Neural progenitor cell (in vitro differentiated cells): ENCODE results near the gene AGO1. TPM values are rescaled to one million over a fixed set of nuclear protein-coding genes. Genes with fewer than 3 reads are reported as not detected.

Experiments used
- DNase-seq: peaks from one replicate; pipeline ENCODE4 v3.0.0-alpha.2; 2016; ENCODE audit warnings: low spot score
- H2AFZ ChIP-seq: fragments of 200-600 bp; sonication (generic); replicated peaks from 2 replicates; pipeline ENCODE4 v1.6.1; 2016; ENCODE audit warnings: antibody characterized with exemption
- H3F3A ChIP-seq: fragments of 200-600 bp; sonication (generic); 2 replicates; pipeline ENCODE4 v1.6.1; 2016; ENCODE audit warnings: antibody characterized with exemption, low read depth
- H3K27ac ChIP-seq: fragments of 200-600 bp; sonication (generic); 2 replicates; pipeline ENCODE4 v1.5.1; 2016; ENCODE audit warnings: mild to moderate bottlenecking
- H3K27me3 ChIP-seq: fragments of 200-600 bp; sonication (generic); 2 replicates; pipeline ENCODE4 v1.6.1; 2016; ENCODE audit warnings: mild to moderate bottlenecking, moderate library complexity
- H3K36me3 ChIP-seq: fragments of 200-600 bp; sonication (generic); 2 replicates; pipeline ENCODE4 v1.5.1; 2016
- H3K4me1 ChIP-seq: fragments of 200-600 bp; sonication (generic); 2 replicates; pipeline ENCODE4 v1.6.1; 2016; ENCODE audit warnings: mixed run types
- H3K4me2 ChIP-seq: fragments of 200-600 bp; sonication (generic); 2 replicates; pipeline ENCODE4 v1.6.1; 2016
- H3K4me3 ChIP-seq: fragments of 200-600 bp; sonication (generic); 2 replicates; pipeline ENCODE4 v1.5.1; 2016
- H3K79me2 ChIP-seq: fragments of 200-600 bp; sonication (generic); 2 replicates; pipeline ENCODE4 v1.6.1; 2016; ENCODE audit warnings: low read depth
- H3K9ac ChIP-seq: fragments of 200-600 bp; sonication (generic); 2 replicates; pipeline ENCODE4 v1.6.1; 2016
- H3K9me3 ChIP-seq: fragments of 200-600 bp; sonication (generic); 2 replicates; pipeline ENCODE4 v1.5.1; 2016; ENCODE audit warnings: low read depth
- H4K20me1 ChIP-seq: fragments of 200-600 bp; sonication (generic); 2 replicates; pipeline ENCODE4 v1.6.1; 2016; ENCODE audit warnings: low read depth
- H3K27ac Mint-ChIP-seq: 3 replicates; pipeline ENCODE4 v1.8.0; 2021; ENCODE audit warnings: mixed read lengths
- H3K27me3 Mint-ChIP-seq: 2 replicates; pipeline ENCODE4 v1.8.0; 2022; ENCODE audit warnings: low read depth, mild to moderate bottlenecking, inconsistent platforms, moderate library complexity, mixed read lengths; ENCODE audit not compliant: insufficient read depth
- H3K36me3 Mint-ChIP-seq: 3 replicates; pipeline ENCODE4 v1.8.0; 2021; ENCODE audit warnings: mixed read lengths
- H3K4me1 Mint-ChIP-seq: 3 replicates; pipeline ENCODE4 v1.8.0; 2021; ENCODE audit warnings: mixed read lengths
- H3K4me3 Mint-ChIP-seq: 3 replicates; pipeline ENCODE4 v1.8.0; 2021; ENCODE audit warnings: mild to moderate bottlenecking, moderate library complexity, mixed read lengths
- H3K9me3 Mint-ChIP-seq: 3 replicates; pipeline ENCODE4 v1.8.0; 2020; ENCODE audit warnings: mixed read lengths
- CTCF ChIP-seq: fragments of 200-600 bp; sonication (generic); IDR thresholded peaks from 2 replicates; pipeline ENCODE4 v1.5.1; 2017; ENCODE audit warnings: antibody characterized with exemption, mild to moderate bottlenecking
- EZH2 ChIP-seq: fragments of 200-600 bp; sonication (generic); IDR thresholded peaks from 2 replicates; pipeline ENCODE4 v1.6.1; 2017; ENCODE audit warnings: antibody characterized with exemption, mild to moderate bottlenecking, moderate library complexity
- EZH2phosphoT487 ChIP-seq: fragments of 200-600 bp; sonication (generic); IDR thresholded peaks from 2 replicates; pipeline ENCODE4 v1.6.1; 2017; ENCODE audit warnings: antibody characterized with exemption
- total RNA-seq: library from RNA; depleted of rRNA; stranded (reverse); fragments of >200 nt; gene quantifications from 2 replicates; pipeline ENCODE4 v1.2.3, GENCODE V29; 2015; ENCODE audit warnings: low replicate concordance

Gene AGO1
- total RNA-seq, 1 donor from 2014 or later, result 24.1 TPM

GRCh38 chr1:35894183-35894582 is 11.2 kb downstream of the AGO1 start:
- Mint-ChIP-seq H3K4me3 (no peak overlapping the region), H3K27me3 (no peaks in the 10 kb centered on the region), H3K27ac (no peak overlapping the region), H3K36me3 (peaks cover 26% of the 10 kb centered on the region), H3K9me3 (no peaks in the 10 kb centered on the region), H3K4me1 (no peaks in the 10 kb centered on the region)
- Histone ChIP-seq H3K4me1 (no peaks in the 10 kb centered on the region), H3K4me2 (no peak overlapping the region), H2AFZ (no peak overlapping the region), H3K9me3 (no peaks in the 10 kb centered on the region), H3K79me2 (peaks cover 13% of the 10 kb centered on the region), H3K36me3 (peaks cover 10% of the 10 kb centered on the region), H4K20me1 (peaks cover 41% of the 10 kb centered on the region), H3K4me3 (no peak overlapping the region), H3K27me3 (no peaks in the 10 kb centered on the region), H3K9ac (no peak overlapping the region), H3F3A (no peaks in the 10 kb centered on the region), H3K27ac (no peak overlapping the region)
- TF ChIP-seq EZH2 (no peak), CTCF (no peak), EZH2phosphoT487 (no peak)
- DNase-seq, result no peak

GRCh38 chr1:35894656-35895055 is 11.6 kb downstream of the AGO1 start:
- H3K27ac Mint-ChIP-seq, result no peak overlapping the region
- DNase-seq, result no peak
- Histone ChIP-seq H3K4me1 (no peaks in the 10 kb centered on the region), H3K9me3 (no peaks in the 10 kb centered on the region), H3K9ac (no peak overlapping the region), H3K27me3 (no peaks in the 10 kb centered on the region), H4K20me1 (peaks cover 36% of the 10 kb centered on the region), H2AFZ (no peak overlapping the region), H3K27ac (no peak overlapping the region), H3K36me3 (peaks cover 10% of the 10 kb centered on the region), H3K4me2 (no peak overlapping the region), H3F3A (no peaks in the 10 kb centered on the region), H3K4me3 (no peak overlapping the region), H3K79me2 (peaks cover 8% of the 10 kb centered on the region)
- no peak for TF ChIP-seq EZH2
- no peak for TF ChIP-seq EZH2phosphoT487
- TF ChIP-seq CTCF, result no peak
- no peaks in the 10 kb centered on the region for H3K9me3 Mint-ChIP-seq
- H3K4me1 Mint-ChIP-seq, result no peaks in the 10 kb centered on the region
- no peaks in the 10 kb centered on the region for H3K27me3 Mint-ChIP-seq
- no peak overlapping the region for H3K4me3 Mint-ChIP-seq
- H3K36me3 Mint-ChIP-seq, result peaks cover 27% of the 10 kb centered on the region

GRCh38 chr1:35899941-35900340 is 16.9 kb downstream of the AGO1 start:
- DNase-seq, result no peak
- H3K4me3 Mint-ChIP-seq, result no peak overlapping the region
- Histone ChIP-seq H3K4me3 (no peak overlapping the region), H3K9me3 (no peaks in the 10 kb centered on the region), H4K20me1 (peaks cover 8% of the 10 kb centered on the region), H3K79me2 (no peaks in the 10 kb centered on the region), H3K36me3 (no peaks in the 10 kb centered on the region), H3K27me3 (no peaks in the 10 kb centered on the region), H2AFZ (no peak overlapping the region), H3K4me1 (no peaks in the 10 kb centered on the region), H3K9ac (no peak overlapping the region), H3K4me2 (no peak overlapping the region), H3K27ac (no peak overlapping the region), H3F3A (no peaks in the 10 kb centered on the region)
- TF ChIP-seq EZH2phosphoT487 (no peak), CTCF (peak; percentile 9), EZH2 (no peak)
- H3K36me3 Mint-ChIP-seq, result peaks cover 34% of the 10 kb centered on the region
- no peaks in the 10 kb centered on the region for H3K9me3 Mint-ChIP-seq
- no peaks in the 10 kb centered on the region for H3K4me1 Mint-ChIP-seq
- H3K27ac Mint-ChIP-seq, result no peak overlapping the region
- H3K27me3 Mint-ChIP-seq, result peaks cover 2% of the 10 kb centered on the region
